Liver (tissue), 10 donors: ENCODE results near the gene CWC22. TPM values are rescaled to one million over a fixed set of nuclear protein-coding genes. Genes with fewer than 3 reads are reported as not detected.
A peak's percentile ranks its signal among the peaks of the same experiment; 100 is the strongest.

Experiments used
- DNase-seq: peaks from one replicate; pipeline ENCODE4 v3.0.0-alpha.2; 2017; ENCODE audit warnings: low spot score
- H3K27ac ChIP-seq, 2 donors: one replicate each; pipeline ENCODE4 v1.7.0; 2013; ENCODE audit warnings: inconsistent platforms in 2 of 2, low read length in 2 of 2, control low read depth in 1 of 2, low read depth in 1 of 2, mild to moderate bottlenecking in 1 of 2
- H3K27me3 ChIP-seq, 4 donors: one replicate each; pipeline versions ENCODE4 v1.6.1 to v1.7.0; 2013; ENCODE audit warnings: low read length in 3 of 4, inconsistent platforms in 1 of 4, mild to moderate bottlenecking in 1 of 4, moderate library complexity in 1 of 4; ENCODE audit not compliant: control insufficient read depth in 4 of 4, insufficient read depth in 4 of 4
- H3K36me3 ChIP-seq, 4 donors: one replicate each; pipeline versions ENCODE4 v1.6.1 to v1.7.0; 2013; ENCODE audit warnings: low read length in 3 of 4, mild to moderate bottlenecking in 3 of 4, low read depth in 1 of 4, moderate library complexity in 1 of 4; ENCODE audit not compliant: control insufficient read depth in 4 of 4, insufficient read depth in 3 of 4
- H3K4me1 ChIP-seq, 4 donors: one replicate each; pipeline versions ENCODE4 v1.6.1 to v1.7.0; 2013; ENCODE audit warnings: low read length in 3 of 4, mild to moderate bottlenecking in 3 of 4, moderate library complexity in 1 of 4; ENCODE audit not compliant: control insufficient read depth in 4 of 4, insufficient read depth in 4 of 4
- H3K4me3 ChIP-seq, 3 donors: one replicate each; pipeline versions ENCODE4 v1.6.1 to v1.7.0; 2013; ENCODE audit warnings: low read length in 3 of 3, control low read depth in 1 of 3, low read depth in 1 of 3, mild to moderate bottlenecking in 1 of 3
- H3K9ac ChIP-seq, 2 donors: one replicate each; pipeline ENCODE4 v1.7.0; 2013; ENCODE audit warnings: low read length in 2 of 2, mild to moderate bottlenecking in 2 of 2, moderate library complexity in 2 of 2, control low read depth in 1 of 2, low read depth in 1 of 2
- H3K9me3 ChIP-seq, 4 donors: one replicate each; pipeline versions ENCODE4 v1.6.1 to v1.7.0; 2013; ENCODE audit warnings: low read length in 3 of 4; ENCODE audit not compliant: control insufficient read depth in 4 of 4
- ATF3 ChIP-seq: IDR thresholded peaks from 2 replicates; pipeline ENCODE4 v1.6.1; 2016; ENCODE audit warnings: antibody characterized with exemption
- CTCF ChIP-seq: fragments of 150-350 bp; IDR thresholded peaks from 2 replicates; pipeline ENCODE4 v1.5.1; 2017; ENCODE audit warnings: improper control_type of control experiment, low read depth, low read length; ENCODE audit not compliant: missing input control
- MAX ChIP-seq: IDR thresholded peaks from 2 replicates; pipeline ENCODE4 v1.6.1; 2016; ENCODE audit warnings: antibody characterized with exemption
- RAD21 ChIP-seq, 2 donors: IDR thresholded peaks; 2 replicates each; pipeline ENCODE4 v1.6.1; 2016; ENCODE audit warnings: antibody characterized with exemption in 2 of 2, mild to moderate bottlenecking in 2 of 2
- RXRA ChIP-seq, 2 donors: IDR thresholded peaks; 2 replicates each; pipeline ENCODE4 v1.6.1; 2017 to 2018; ENCODE audit warnings: antibody characterized with exemption in 2 of 2, mild to moderate bottlenecking in 1 of 2
- WGBS: extraction: QIAGEN DNeasy Blood & Tissue Kit; methylation state at CpG from one replicate; pipeline ENCODE4 v1.1.7; 2013; 5-methylcytosine and 5-hydroxymethylcytosine counted together
- polyA plus RNA-seq, 2 donors: library from polyadenylated mRNA; stranded (reverse) in 1 of 2; unstranded in 1 of 2; fragments of 200-250 nt in 1 of 2; fragments of >200 nt in 1 of 2; fragmentation: Nextera tagmentation in 1 of 2; extraction: Ambion mirVana in 1 of 2; gene quantifications; one replicate each; pipeline versions ENCODE4 v1.2.1 to v1.2.3, GENCODE V29; 2013 to 2015
- small RNA-seq: library from RNA; depleted of rRNA; stranded (forward); fragments of <200 nt; gene quantifications from one replicate; pipeline ENCODE3, GENCODE V24; 2014
- total RNA-seq, 2 donors: library from RNA; depleted of rRNA; stranded (reverse); fragments of >200 nt; gene quantifications; one replicate each; pipeline ENCODE4 v1.2.3, GENCODE V29; 2014
- donor health status: healthy.
- donor health status: healthy.
- donor health status: healthy.
- donor health status: healthy.
- donor health status: healthy.

The CWC22 gene
- total and polyA plus RNA-seq, 4 donors = 4.4 to 12.0 (median 7.7) TPM

- no peak overlapping the region for H3K9ac ChIP-seq
- no peak overlapping the region for H3K27ac ChIP-seq
- no peaks in the 10 kb centered on the region for H3K4me1 ChIP-seq
- peak; percentile 41 for DNase-seq
- 82% methylated on average over 4 of the region's 4 CpGs for WGBS
- H3K4me3 ChIP-seq = no peak overlapping the region
- TF ChIP-seq CTCF (peak; percentile 18), MAX (no peak), RXRA (IDR thresholded peaks at IDR 0.05) (peak in 1 of 2 donors; percentile 47), RAD21 (IDR thresholded peaks at IDR 0.05) (peak; percentile 62 to 75), ATF3 (no peak)
- H3K36me3 ChIP-seq = no peaks in the 10 kb centered on the region
- H3K27me3 ChIP-seq = no peaks in the 10 kb centered on the region
- no peaks in the 10 kb centered on the region for H3K9me3 ChIP-seq
These were observed 108.2 kb downstream of the CWC22 start for GRCh38 chr2:179898873-179899272.

Small RNA genes within 50 kb of the gene (small RNA-seq; reads per million reads assigned to genes)
- not detected for gene RF00416

Other genes starting within 250 kb of the CWC22 start
- 1 to 10 TPM; 3.2 to 4.7 TPM for gene ZNF385B, start 145.7 kb downstream of the CWC22 start, total RNA-seq
- gene ZNF385B, start 145.7 kb downstream of the CWC22 start, polyA plus RNA-seq = 1 to 10 TPM; 3.0 to 7.2 TPM